H1 (cell line): ENCODE data around the gene LRRC2. TPM values are rescaled to one million over a fixed set of nuclear protein-coding genes. Genes with fewer than 3 reads are reported as not detected.

Experiments used
- CTCF ChIA-PET: fragments of 300-600 bp; sonication (Branson Sonifier 250); formaldehyde crosslinking; loops from one replicate; lab custom pipeline; 2021; ENCODE audit not compliant: partially characterized antibody; lab: Charles Lee
- POLR2A ChIA-PET: fragments of 300-600 bp; sonication (Branson Sonifier 250); formaldehyde crosslinking; loops from one replicate; lab custom pipeline; 2021; ENCODE audit warnings: inconsistent platforms; ENCODE audit not compliant: partially characterized antibody; lab: Charles Lee
- DNase-seq, 2 experiments: peaks; one replicate each; pipeline versions ENCODE4 v3.0.0 to v3.0.0-alpha.2; 2010 to 2022; ENCODE audit warnings: low spot score in 2 of 2, low read depth in 1 of 2, mixed read lengths in 1 of 2
- FAIRE-seq: peaks from 2 replicates; lab custom pipeline; 2011; peaks lifted over from hg19 to GRCh38; lab: Jason Lieb, UNC
- H2AFZ ChIP-seq: 2 replicates; pipeline ENCODE4 v1.8.1; 2012; ENCODE audit warnings: low read length, inconsistent platforms
- H2AK5ac ChIP-seq: 2 replicates; pipeline ENCODE4 v1.6.1; 2013; ENCODE audit warnings: low read depth, low read length
- H2BK120ac ChIP-seq: replicated peaks from 2 replicates; pipeline ENCODE3; 2013; ENCODE audit warnings: low read depth, low read length, inconsistent platforms
- H2BK12ac ChIP-seq: 2 replicates; pipeline ENCODE4 v1.6.1; 2013; ENCODE audit warnings: low read depth, low read length
- H2BK15ac ChIP-seq: 2 replicates; pipeline ENCODE4 v1.6.1; 2013; ENCODE audit warnings: low read length
- H2BK20ac ChIP-seq: 2 replicates; pipeline ENCODE4 v1.6.1; 2013; ENCODE audit warnings: low read length
- H2BK5ac ChIP-seq: 2 replicates; pipeline ENCODE4 v1.6.1; 2013; ENCODE audit warnings: low read depth, low read length
- H3K14ac ChIP-seq: 2 replicates; pipeline ENCODE4 v1.6.1; 2013; ENCODE audit warnings: inconsistent platforms; ENCODE audit not compliant: insufficient read length
- H3K18ac ChIP-seq: 2 replicates; pipeline ENCODE4 v1.6.1; 2013; ENCODE audit warnings: low read length; ENCODE audit errors: extremely low read depth
- H3K23ac ChIP-seq: 2 replicates; pipeline ENCODE4 v1.6.1; 2013; ENCODE audit warnings: inconsistent platforms; ENCODE audit not compliant: insufficient read length
- H3K23me2 ChIP-seq: 2 replicates; pipeline ENCODE4 v1.6.1; 2013; ENCODE audit warnings: low read depth, low read length
- H3K27ac ChIP-seq: 2 replicates; pipeline ENCODE4 v1.6.1; 2011; ENCODE audit warnings: low read depth, low read length, inconsistent platforms
- H3K27me3 ChIP-seq, 4 experiments: replicated peaks in 1 of 4; 1 replicate in 1 of 4; 2 replicates in 3 of 4; pipeline versions ENCODE4 v1.6.1 to v1.8.1; 2011 to 2013; ENCODE audit warnings: low read length in 3 of 4, mild to moderate bottlenecking in 3 of 4, inconsistent platforms in 2 of 4, mixed read lengths in 2 of 4, moderate library complexity in 1 of 4; ENCODE audit not compliant: control insufficient read depth in 3 of 4, insufficient read depth in 3 of 4; ENCODE audit errors: extremely low read depth in 1 of 4
- H3K36me3 ChIP-seq, 4 experiments: 2 replicates each; pipeline versions ENCODE4 v1.6.1 to v1.8.1; 2011 to 2013; ENCODE audit warnings: mild to moderate bottlenecking in 4 of 4, low read length in 3 of 4, moderate library complexity in 2 of 4, control low read depth in 1 of 4, inconsistent platforms in 1 of 4; ENCODE audit not compliant: insufficient read depth in 4 of 4, control insufficient read depth in 2 of 4
- H3K4ac ChIP-seq: replicated peaks from 2 replicates; pipeline ENCODE3; 2013; ENCODE audit warnings: low read length, low read depth, mixed read lengths, inconsistent platforms; ENCODE audit not compliant: insufficient read length
- H3K4me1 ChIP-seq, 4 experiments: replicated peaks in 1 of 4; 1 replicate in 1 of 4; 2 replicates in 3 of 4; pipeline versions ENCODE4 v1.6.1 to v1.8.1; 2011 to 2013; ENCODE audit warnings: low read length in 3 of 4, inconsistent platforms in 2 of 4, mixed read lengths in 1 of 4; ENCODE audit not compliant: insufficient read depth in 4 of 4, control insufficient read depth in 3 of 4
- H3K4me2 ChIP-seq, 2 experiments: 2 replicates each; pipeline versions ENCODE4 v1.6.1 to v1.8.1; 2011 to 2013; ENCODE audit warnings: low read depth in 2 of 2, low read length in 2 of 2, control low read depth in 1 of 2, inconsistent platforms in 1 of 2, mild to moderate bottlenecking in 1 of 2; ENCODE audit not compliant: insufficient read depth in 1 of 2
- H3K4me3 ChIP-seq, 4 experiments: fragments of 200-600, 300-600 bp in 1 of 4; sonication (generic), shearing (Covaris generic), sonication (Bioruptor Twin) in 1 of 4; 2 replicates each; pipeline versions ENCODE4 v1.5.1 to v1.8.1; 2011 to 2016; ENCODE audit warnings: low read length in 4 of 4, low read depth in 3 of 4, control low read depth in 2 of 4, inconsistent platforms in 2 of 4, mild to moderate bottlenecking in 2 of 4, mixed read lengths in 1 of 4, moderate library complexity in 1 of 4; ENCODE audit not compliant: insufficient read depth in 2 of 4; ENCODE audit errors: extremely low read depth in 1 of 4
- H3K56ac ChIP-seq: replicated peaks from 2 replicates; pipeline ENCODE3; 2013; ENCODE audit warnings: low read depth, mild to moderate bottlenecking, mixed read lengths, low read length, inconsistent platforms; ENCODE audit not compliant: insufficient read length
- H3K79me1 ChIP-seq: 2 replicates; pipeline ENCODE4 v1.6.1; 2013; ENCODE audit warnings: low read depth, low read length, control low read depth
- H3K79me2 ChIP-seq, 2 experiments: 2 replicates each; pipeline versions ENCODE4 v1.6.1 to v1.8.1; 2012 to 2013; ENCODE audit warnings: low read length in 2 of 2, mild to moderate bottlenecking in 2 of 2, inconsistent platforms in 1 of 2; ENCODE audit not compliant: insufficient read depth in 2 of 2, control insufficient read depth in 1 of 2
- H3K9ac ChIP-seq, 4 experiments: replicated peaks in 1 of 4; 1 replicate in 1 of 4; 2 replicates in 3 of 4; pipeline versions ENCODE4 v1.6.1 to v1.8.1; 2011 to 2013; ENCODE audit warnings: low read depth in 3 of 4, low read length in 3 of 4, control low read depth in 2 of 4, mild to moderate bottlenecking in 2 of 4, moderate library complexity in 2 of 4, inconsistent platforms in 1 of 4; ENCODE audit errors: extremely low read depth in 1 of 4
- H3K9me3 ChIP-seq, 2 experiments: 2 replicates each; pipeline versions ENCODE4 v1.6.1 to v1.8.1; 2012 to 2013; ENCODE audit warnings: mild to moderate bottlenecking in 2 of 2, moderate library complexity in 2 of 2, control low read depth in 1 of 2, inconsistent platforms in 1 of 2, low read depth in 1 of 2, low read length in 1 of 2, mixed read lengths in 1 of 2; ENCODE audit not compliant: insufficient read depth in 2 of 2
- H4K20me1 ChIP-seq, 2 experiments: replicated peaks in 1 of 2; 2 replicates each; pipeline versions ENCODE3 to v1.8.1; 2011 to 2013; ENCODE audit warnings: inconsistent platforms in 2 of 2, low read length in 2 of 2, mild to moderate bottlenecking in 1 of 2; ENCODE audit not compliant: insufficient read depth in 2 of 2, control insufficient read depth in 1 of 2
- H4K5ac ChIP-seq: 2 replicates; pipeline ENCODE4 v1.6.1; 2013; ENCODE audit warnings: low read length, low read depth, mixed read lengths, inconsistent platforms; ENCODE audit not compliant: insufficient read length
- H4K8ac ChIP-seq: 2 replicates; pipeline ENCODE4 v1.8.0; 2013; ENCODE audit warnings: mild to moderate bottlenecking, moderate library complexity, low read length, inconsistent platforms; ENCODE audit not compliant: insufficient read depth; ENCODE audit errors: extremely low read depth
- H4K91ac ChIP-seq: replicated peaks from 2 replicates; pipeline ENCODE3; 2013; ENCODE audit warnings: low read length, mixed read lengths, inconsistent platforms; ENCODE audit not compliant: insufficient read length
- CHD1 ChIP-seq: IDR thresholded peaks from 2 replicates; pipeline ENCODE4 v1.6.1; 2012; ENCODE audit warnings: low read depth, low read length, improper control_type of control experiment
- EP300 ChIP-seq, 2 experiments: IDR thresholded peaks; 1 replicate in 1 of 2; 2 replicates in 1 of 2; pipeline ENCODE4 v1.6.1; 2011 to 2012; ENCODE audit warnings: low read depth in 2 of 2, low read length in 2 of 2, mild to moderate bottlenecking in 2 of 2, borderline replicate concordance in 1 of 2, inconsistent platforms in 1 of 2, moderate library complexity in 1 of 2
- EZH2 ChIP-seq: fragments of 200-600 bp; sonication (generic); IDR thresholded peaks from 2 replicates; pipeline ENCODE4 v1.7.1; 2012; ENCODE audit warnings: low read depth, mild to moderate bottlenecking, moderate library complexity, low read length, inconsistent platforms; ENCODE audit not compliant: severe bottlenecking
- HDAC6 ChIP-seq: IDR thresholded peaks from one replicate; pipeline ENCODE4 v1.7.1; 2012; ENCODE audit warnings: low read depth, mild to moderate bottlenecking, inconsistent platforms, low read length, moderate library complexity
- KDM5A ChIP-seq: fragments of 200-600 bp; IDR thresholded peaks from 2 replicates; pipeline ENCODE4 v1.7.1; 2012; ENCODE audit warnings: mild to moderate bottlenecking, low read length, inconsistent platforms, mixed read lengths
- NANOG ChIP-seq: IDR thresholded peaks from 2 replicates; pipeline ENCODE4 v1.6.1; 2011; ENCODE audit warnings: low read length, low read depth, mild to moderate bottlenecking, inconsistent platforms; ENCODE audit not compliant: insufficient read depth, poor library complexity, severe bottlenecking
- POU5F1 ChIP-seq: IDR thresholded peaks from 2 replicates; pipeline ENCODE4 v1.6.1; 2011; ENCODE audit warnings: low read depth, mild to moderate bottlenecking, low read length, moderate library complexity
- RXRA ChIP-seq: IDR thresholded peaks from 2 replicates; pipeline ENCODE4 v1.6.1; 2011; ENCODE audit warnings: low read depth, mild to moderate bottlenecking, low read length, moderate library complexity; ENCODE audit not compliant: insufficient read depth
- SIX5 ChIP-seq: IDR thresholded peaks from 2 replicates; pipeline ENCODE4 v1.6.1; 2011; ENCODE audit warnings: mild to moderate bottlenecking, low read depth, low read length
- SRF ChIP-seq: IDR thresholded peaks from 2 replicates; pipeline ENCODE4 v1.6.1; 2011; ENCODE audit warnings: mild to moderate bottlenecking, low read depth, low read length, moderate library complexity
- SUZ12 ChIP-seq: fragments of 200-600 bp; sonication (generic); IDR thresholded peaks from 2 replicates; pipeline ENCODE4 v1.6.1; 2012; ENCODE audit warnings: mild to moderate bottlenecking, inconsistent platforms, low read length, moderate library complexity, mixed read lengths
- TAF1 ChIP-seq: IDR thresholded peaks from 2 replicates; pipeline ENCODE4 v1.6.1; 2011; ENCODE audit warnings: mild to moderate bottlenecking, low read depth, low read length
- WGBS, 2 experiments: shearing (Covaris generic) in 1 of 2; methylation state at CpG; one replicate each; pipeline versions ENCODE4 v1.1.6 to v1.1.7; 2013 to 2015; ENCODE audit warnings: low lambda C conversion rate in 2 of 2, mixed read lengths in 2 of 2, inconsistent platforms in 1 of 2, low coverage in 1 of 2, missing lambda C conversion rate in 1 of 2; ENCODE audit not compliant: insufficient replicate concordance in 2 of 2, insufficient coverage in 1 of 2, insufficient read length in 1 of 2; ENCODE audit errors: extremely low coverage in 1 of 2, missing lambda C conversion rate in 1 of 2; 5-methylcytosine and 5-hydroxymethylcytosine counted together
- polyA plus RNA-seq, 7 experiments: library from polyadenylated mRNA; depleted of rRNA in 3 of 7; stranded (reverse) in 5 of 7; unstranded in 2 of 7; fragments of >200 nt in 5 of 7; fragments of 200-250 nt in 2 of 7; gene quantifications; 1 replicate in 5 of 7; 2 replicates in 1 of 7; 4 replicates in 1 of 7; pipeline versions ENCODE4 v1.2.1 to v1.2.3, GENCODE V29; 2011 to 2013; ENCODE audit warnings: missing spikeins in 2 of 7, mixed read lengths in 2 of 7
- total RNA-seq: library from RNA; stranded (reverse); fragmentation: NEBNext Ultra II Directional; extraction: Animal tissue kit (Norgen Biotek cat#: 25700); gene quantifications from 2 replicates; pipeline ENCODE4 v1.2.1, GENCODE V29; 2021
- TF ChIP-seq, protein P1 (sequence below): IDR thresholded peaks from 2 replicates; pipeline ENCODE4 v1.6.1; 2012; ENCODE audit warnings: inconsistent platforms

Gene LRRC2
- total and polyA plus RNA-seq, 2 of the 8 experiments (the other 6 are each of a cell fraction or from before 2014, with no cell fraction given), result 1.4 to 6.4 TPM

DNA sequence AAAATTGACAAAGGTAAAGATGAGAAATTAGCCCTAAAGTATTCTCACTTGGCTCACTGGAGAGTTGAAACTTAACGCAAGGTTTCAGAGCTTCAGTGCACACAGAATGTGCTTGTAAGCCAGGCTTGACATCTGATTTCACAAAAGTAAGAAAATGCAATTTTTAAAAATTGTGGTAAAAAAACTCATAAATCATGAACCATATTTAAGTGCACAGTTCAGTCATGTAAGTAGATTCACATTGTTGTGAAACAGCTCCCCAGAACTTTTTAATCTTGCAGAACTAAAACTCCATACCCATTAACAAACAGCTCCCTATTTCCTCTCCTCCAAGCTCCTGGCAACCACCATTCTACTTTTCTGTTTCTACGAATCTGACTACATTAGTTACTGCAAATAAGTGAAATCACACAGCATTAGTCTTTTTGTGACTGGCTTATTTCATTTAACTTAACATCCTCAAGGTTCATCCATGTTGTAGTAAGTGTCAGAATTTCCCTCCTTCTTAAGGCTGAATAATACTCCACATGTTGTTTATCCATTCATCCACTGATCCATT, 53.8 kb downstream of the LRRC2 start:
- WGBS, 2 experiments, result 83% methylated on average over 2 of the region's 2 CpGs; no CpG with 5 or more reads in 1 of the 2 experiments
- Histone ChIP-seq H3K79me1 (no peaks in the 10 kb centered on the region), H3K9me3 (no peaks in the 10 kb centered on the region), H3K27ac (no peak overlapping the region), H3K18ac (no peak overlapping the region), H3K4me1 (peaks cover 0 to 6% (median 3%) of the 10 kb centered on the region in 4 experiments; a peak in 3 of 7 replicates), H4K20me1 (no peaks in the 10 kb centered on the region), H3K36me3 (no peaks in the 10 kb centered on the region), H3K27me3 (no peaks in the 10 kb centered on the region), H2BK5ac (no peak overlapping the region), H4K91ac (no peak overlapping the region), H3K23ac (no peak overlapping the region), H2BK20ac (no peak overlapping the region), H2AFZ (no peak overlapping the region), H3K4me3 (no peak overlapping the region), H3K4ac (no peak overlapping the region), H2BK120ac (no peak overlapping the region), H3K79me2 (no peaks in the 10 kb centered on the region), H2AK5ac (no peak overlapping the region), H2BK15ac (no peak overlapping the region), H3K56ac (no peak overlapping the region), H3K4me2 (no peak overlapping the region), H4K8ac (no peak overlapping the region), H4K5ac (no peak overlapping the region), H2BK12ac (no peak overlapping the region), H3K9ac (no peak overlapping the region), H3K23me2 (no peaks in the 10 kb centered on the region), H3K14ac (no peak overlapping the region)
- ChIA-PET CTCF (interaction anchor here (0.9 to 1.2 kb wide), 3 partner anchors 9 to 411 kb away, joined by 3 to 4 read pairs (median 3); partner anchors contain the start of gene RTP3), POLR2A (interaction anchor here (0.9 kb wide), 1 partner anchor 10 kb away, joined by 3 read pairs; no protein-coding TSS in a partner anchor)
- no peak for FAIRE-seq
- TF ChIP-seq POU5F1 (no peak), NANOG (no peak), TAF1 (no peak), RXRA (no peak), SUZ12 (no peak), EP300 (IDR thresholded peaks at IDR 0.05; ENCODE audit: borderline replicate concordance in 1 of 2, low read depth in 2 of 2, low read length in 2 of 2) (no peak), HDAC6 (no peak), SRF (no peak), KDM5A (no peak), EZH2 (no peak), SIX5 (no peak), CHD1 (no peak)
- TF ChIP-seq, protein P1, sequence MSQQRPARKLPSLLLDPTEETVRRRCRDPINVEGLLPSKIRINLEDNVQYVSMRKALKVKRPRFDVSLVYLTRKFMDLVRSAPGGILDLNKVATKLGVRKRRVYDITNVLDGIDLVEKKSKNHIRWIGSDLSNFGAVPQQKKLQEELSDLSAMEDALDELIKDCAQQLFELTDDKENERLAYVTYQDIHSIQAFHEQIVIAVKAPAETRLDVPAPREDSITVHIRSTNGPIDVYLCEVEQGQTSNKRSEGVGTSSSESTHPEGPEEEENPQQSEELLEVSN, result no peak
- no peak for DNase-seq
